Panc1 (cell line): ENCODE measurements around the gene EVX2.

ENCODE experiments used
- CTCF ChIP-seq: fragments of 450-650 bp; IDR thresholded peaks from 2 replicates; pipeline ENCODE4 v1.5.1; 2017; ENCODE audit warnings: mild to moderate bottlenecking
- REST ChIP-seq, 2 experiments: IDR thresholded peaks; 2 replicates each; pipeline ENCODE4 v1.6.1; 2011 to 2012; ENCODE audit warnings: low read depth in 2 of 2, control low read depth in 1 of 2, low read length in 1 of 2, mild to moderate bottlenecking in 1 of 2, moderate library complexity in 1 of 2; ENCODE audit not compliant: insufficient read depth in 1 of 2
- SIN3A ChIP-seq: IDR thresholded peaks from 2 replicates; pipeline ENCODE4 v1.6.1; 2012; ENCODE audit warnings: low read depth, mild to moderate bottlenecking, low read length, moderate library complexity, borderline replicate concordance; ENCODE audit not compliant: insufficient read depth

GRCh38 chr2:176063958-176064357 is 19.8 kb downstream of the EVX2 start:
- no peak for TF ChIP-seq REST (IDR thresholded peaks at IDR 0.05; ENCODE audit: insufficient read depth in 1 of 2, low read depth in 2 of 2, low read length in 1 of 2)
- TF ChIP-seq CTCF = no peak
- no peak for TF ChIP-seq SIN3A
